ENCODE data around the gene VAC14.
"Not testable (repeated sequence)": the region's sequence is repeated elsewhere in the genome, so short reads cannot be mapped to it uniquely, and the experiment has no call there.

The VAC14 gene

DNA sequence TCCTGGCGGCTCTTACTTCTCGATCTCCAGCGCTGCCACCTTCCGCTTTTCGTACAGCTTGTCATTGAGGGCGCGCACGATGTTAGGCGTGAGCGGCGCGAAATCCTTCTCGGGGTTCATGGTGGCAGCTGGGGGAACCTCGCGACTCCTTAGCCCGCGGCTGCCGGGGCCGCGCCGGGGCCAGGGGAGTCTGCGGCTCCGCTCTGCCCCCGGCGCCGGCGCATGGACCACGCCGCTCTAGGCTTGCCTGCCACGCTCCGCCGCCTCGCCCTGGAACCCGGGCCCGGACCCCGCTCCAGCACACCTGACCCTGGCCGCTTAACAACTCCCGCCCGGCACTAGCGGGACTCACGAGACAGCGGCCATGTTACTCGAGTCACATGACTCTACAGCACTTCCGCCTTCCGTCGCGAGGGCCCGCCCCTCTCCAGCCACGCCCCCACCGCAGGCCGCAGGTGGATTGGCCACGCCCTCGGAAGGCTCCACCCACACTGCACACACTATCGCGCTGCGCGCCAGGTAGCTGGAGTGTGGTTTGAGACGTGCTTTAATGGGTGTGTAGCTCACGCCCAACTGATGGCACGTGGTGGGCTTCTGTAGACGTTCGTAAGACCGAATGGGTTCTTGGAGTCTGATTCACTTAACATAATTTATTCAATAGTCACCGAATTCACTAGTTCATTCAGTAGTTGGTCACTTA lies at the start of gene VAC14:
Gene VAC14 (minus strand): TSS at position 378 of the 700 bp plus-strand sequence. CDS start 258 bp downstream, at position 120.
- no peaks in the 10 kb centered on the region for H3K27me3 ChIP-seq (replicated peaks; ENCODE audit: control insufficient read depth, insufficient read depth, low read length)
- peak within 1 kb of the TSS; percentile 81 for H3K4me3 ChIP-seq (replicated peaks; ENCODE audit: low read depth, low read length)
- H3K36me3 ChIP-seq (ENCODE audit: control insufficient read depth, insufficient read depth, low read length): peaks cover 3% of the 10 kb centered on the region
- DNase-seq (ENCODE audit: extremely low read depth, insufficient read length): peak; percentile 93
- no peak for TF ChIP-seq CTCF (IDR thresholded peaks at IDR 0.05; ENCODE audit: insufficient read depth, low read length, poor library complexity, severe bottlenecking)

DNA sequence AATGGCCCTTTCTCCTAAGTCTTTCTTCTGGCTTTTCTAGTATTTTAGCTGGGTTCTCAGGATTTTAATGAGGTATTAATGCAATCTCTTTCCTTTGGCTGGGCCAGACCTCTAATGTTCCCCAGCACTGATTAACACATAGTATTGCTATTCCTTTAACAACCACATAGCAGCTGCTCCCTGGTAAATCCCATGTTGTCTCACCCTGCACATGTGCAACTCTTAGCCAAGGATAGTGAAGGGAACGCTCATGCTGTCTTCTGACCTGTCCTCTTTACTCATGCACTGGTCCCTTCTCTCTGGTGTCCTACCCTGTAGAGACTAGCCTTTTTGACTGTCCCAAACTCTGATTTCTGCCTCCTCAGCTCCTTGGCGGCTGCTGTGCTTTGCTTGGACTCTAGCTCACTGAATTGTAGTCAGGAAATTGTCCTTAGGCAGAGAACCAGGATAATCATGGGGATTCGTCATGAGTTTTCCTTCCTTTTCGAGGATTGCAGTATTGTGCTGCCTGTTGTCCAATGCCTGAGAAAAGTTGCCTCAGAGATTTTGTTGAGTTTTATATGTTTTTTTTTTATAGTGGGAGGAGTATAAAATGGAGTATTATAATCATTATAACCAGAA lies 22.6 kb upstream of the VAC14 start:
- DNase-seq (ENCODE audit: extremely low read depth, insufficient read length); H3K4me3 ChIP-seq (replicated peaks; ENCODE audit: low read depth, low read length); H3K27me3 ChIP-seq (replicated peaks; ENCODE audit: control insufficient read depth, insufficient read depth, low read length); H3K36me3 ChIP-seq (ENCODE audit: control insufficient read depth, insufficient read depth, low read length): not testable (repeated sequence)

DNA sequence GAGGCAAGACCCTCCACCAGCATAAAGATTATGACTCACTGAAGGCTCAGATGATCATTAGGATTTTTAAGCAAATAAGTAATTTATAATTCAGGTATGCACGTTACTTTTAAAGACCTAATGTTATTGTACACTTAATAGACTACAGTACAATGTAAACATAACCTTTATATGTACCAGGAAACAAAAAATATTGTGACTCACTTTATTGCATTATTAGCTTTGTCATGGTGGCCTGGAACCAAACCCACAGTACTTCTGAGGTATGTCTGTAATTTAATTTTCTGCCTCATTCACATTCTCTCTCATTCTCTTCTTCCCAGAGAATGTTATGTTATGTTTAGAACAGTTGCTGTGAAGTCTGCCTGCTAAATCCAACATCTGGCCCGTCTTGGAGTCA lies 21.8 kb upstream of the VAC14 start:
- not testable (repeated sequence) for H3K27me3 ChIP-seq (replicated peaks; ENCODE audit: control insufficient read depth, insufficient read depth, low read length); H3K36me3 ChIP-seq (ENCODE audit: control insufficient read depth, insufficient read depth, low read length); DNase-seq (ENCODE audit: extremely low read depth, insufficient read length); H3K4me3 ChIP-seq (replicated peaks; ENCODE audit: low read depth, low read length)

DNA sequence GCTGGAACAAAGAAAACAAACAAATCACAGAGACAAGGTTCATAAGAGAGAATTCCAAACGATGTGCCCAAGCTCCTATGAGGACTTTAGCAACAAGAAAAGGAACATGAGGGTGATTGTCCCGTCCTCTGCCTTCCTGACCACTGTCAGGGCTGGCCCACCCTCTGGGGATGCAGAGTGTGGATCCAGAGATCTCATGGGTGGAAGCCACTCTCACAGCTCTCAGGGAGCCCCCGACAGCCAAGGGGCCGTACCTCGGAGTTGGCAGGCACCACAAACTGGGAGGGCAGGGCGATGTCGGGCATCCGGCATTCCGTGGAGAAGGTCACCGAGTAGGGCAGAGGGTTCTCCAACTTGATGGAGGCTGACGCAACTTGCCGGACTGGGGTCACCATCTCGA lies 17.1 kb upstream of the VAC14 start:
- not testable (repeated sequence) for H3K4me3 ChIP-seq (replicated peaks; ENCODE audit: low read depth, low read length); DNase-seq (ENCODE audit: extremely low read depth, insufficient read length); H3K27me3 ChIP-seq (replicated peaks; ENCODE audit: control insufficient read depth, insufficient read depth, low read length); H3K36me3 ChIP-seq (ENCODE audit: control insufficient read depth, insufficient read depth, low read length)

DNA sequence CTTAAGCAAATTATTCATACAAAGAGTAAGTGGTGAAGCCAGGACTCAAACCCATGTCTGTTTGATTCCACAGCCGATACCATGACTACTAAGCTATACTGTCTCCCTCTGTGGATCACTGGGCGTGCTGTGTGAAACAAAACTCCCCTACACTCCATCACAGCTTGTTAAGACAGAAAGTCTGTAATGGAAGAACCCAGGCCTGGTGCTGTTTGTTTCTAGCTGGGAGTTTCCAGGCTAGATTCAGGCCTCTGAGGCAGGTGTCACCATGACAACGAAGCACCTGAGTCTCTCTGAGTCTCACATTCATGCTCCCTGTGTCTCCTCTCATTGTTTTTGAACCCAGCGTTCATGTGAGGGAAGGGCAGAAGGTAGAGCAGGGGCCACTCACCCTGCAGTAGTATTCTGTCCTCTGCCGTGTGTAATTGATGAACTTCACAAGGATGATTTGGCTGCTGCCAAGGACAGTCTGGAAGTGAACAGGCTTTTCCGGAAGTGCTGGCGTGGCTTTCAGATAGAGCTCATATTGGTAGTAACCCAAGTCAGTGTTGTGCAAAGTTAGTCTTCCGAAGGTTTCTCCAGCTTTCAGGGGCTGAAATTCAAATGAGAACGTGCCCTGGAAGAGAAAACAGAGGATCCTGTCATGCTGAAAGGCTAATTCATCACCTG lies 8.6 kb upstream of the VAC14 start:
- H3K27me3 ChIP-seq (replicated peaks; ENCODE audit: control insufficient read depth, insufficient read depth, low read length): no peaks in the 10 kb centered on the region
- TF ChIP-seq CTCF (IDR thresholded peaks at IDR 0.05; ENCODE audit: insufficient read depth, low read length, poor library complexity, severe bottlenecking): no peak
- H3K4me3 ChIP-seq (replicated peaks; ENCODE audit: low read depth, low read length): no peak overlapping the region
- DNase-seq (ENCODE audit: extremely low read depth, insufficient read length): no peak
- H3K36me3 ChIP-seq (ENCODE audit: control insufficient read depth, insufficient read depth, low read length): no peaks in the 10 kb centered on the region

- H3K4me3 ChIP-seq (replicated peaks; ENCODE audit: low read depth, low read length): no peak overlapping the region
- TF ChIP-seq CTCF (IDR thresholded peaks at IDR 0.05; ENCODE audit: insufficient read depth, low read length, poor library complexity, severe bottlenecking): peak; percentile 30
- DNase-seq (ENCODE audit: extremely low read depth, insufficient read length): no peak
- H3K27me3 ChIP-seq (replicated peaks; ENCODE audit: control insufficient read depth, insufficient read depth, low read length): no peaks in the 10 kb centered on the region
- no peaks in the 10 kb centered on the region for H3K36me3 ChIP-seq (ENCODE audit: control insufficient read depth, insufficient read depth, low read length)
These were observed 7.4 kb upstream of the VAC14 start for GRCh38 chr16:70808371-70808770.

GRCh38 chr16:70805787-70806186 lies 4.8 kb upstream of the VAC14 start:
- Histone ChIP-seq H3K36me3 (ENCODE audit: control insufficient read depth, insufficient read depth, low read length) (no peaks in the 10 kb centered on the region), H3K27me3 (replicated peaks; ENCODE audit: control insufficient read depth, insufficient read depth, low read length) (no peaks in the 10 kb centered on the region), H3K4me3 (replicated peaks; ENCODE audit: low read depth, low read length) (no peak overlapping the region)
- no peak for TF ChIP-seq CTCF (IDR thresholded peaks at IDR 0.05; ENCODE audit: insufficient read depth, low read length, poor library complexity, severe bottlenecking)
- no peak for DNase-seq (ENCODE audit: extremely low read depth, insufficient read length)

Measured in GM06990 (cell line).